Hepatocyte (in vitro differentiated cells): Measurements from ENCODE around the gene CAPN13. TPM values are rescaled to one million over a fixed set of nuclear protein-coding genes. Genes with fewer than 3 reads are reported as not detected.

ENCODE experiments used
- DNase-seq: peaks from one replicate; pipeline ENCODE4 v3.0.0-alpha.2; 2016; ENCODE audit warnings: low spot score
- H2AFZ ChIP-seq: fragments of 200-600 bp; sonication (generic); 2 replicates; pipeline ENCODE4 v1.6.0; 2016; ENCODE audit warnings: antibody characterized with exemption, mild to moderate bottlenecking
- H3K27ac ChIP-seq: fragments of 200-600 bp; sonication (generic); 2 replicates; pipeline ENCODE4 v1.5.1; 2016; ENCODE audit warnings: mild to moderate bottlenecking
- H3K27me3 ChIP-seq: fragments of 200-600 bp; sonication (generic); 2 replicates; pipeline ENCODE4 v1.6.1; 2016
- H3K36me3 ChIP-seq: fragments of 200-600 bp; sonication (generic); replicated peaks from 2 replicates; pipeline ENCODE4 v1.5.1; 2016; ENCODE audit warnings: low read depth; ENCODE audit not compliant: insufficient read depth
- H3K4me1 ChIP-seq: fragments of 200-600 bp; sonication (generic); 2 replicates; pipeline ENCODE4 v1.5.1; 2016; ENCODE audit warnings: mild to moderate bottlenecking, moderate library complexity; ENCODE audit not compliant: insufficient read depth
- H3K4me2 ChIP-seq: fragments of 200-600 bp; sonication (generic); 2 replicates; pipeline ENCODE4 v1.6.0; 2016
- H3K4me3 ChIP-seq: fragments of 200-600 bp; sonication (generic); 2 replicates; pipeline ENCODE4 v1.5.1; 2016; ENCODE audit warnings: mild to moderate bottlenecking
- H3K79me2 ChIP-seq: fragments of 200-600 bp; sonication (generic); 2 replicates; pipeline ENCODE4 v1.6.0; 2017; ENCODE audit warnings: mild to moderate bottlenecking
- H3K9me2 ChIP-seq: fragments of 200-600 bp; sonication (generic); replicated peaks from 2 replicates; pipeline ENCODE4 v1.6.0; 2017; ENCODE audit warnings: mild to moderate bottlenecking; ENCODE audit not compliant: insufficient read depth
- H3K9me3 ChIP-seq: fragments of 200-600 bp; sonication (generic); 2 replicates; pipeline ENCODE4 v1.5.1; 2016; ENCODE audit warnings: low read depth, mild to moderate bottlenecking
- H4K20me1 ChIP-seq: fragments of 200-600 bp; sonication (generic); 2 replicates; pipeline ENCODE4 v1.6.0; 2016; ENCODE audit warnings: mild to moderate bottlenecking; ENCODE audit not compliant: insufficient read depth, poor library complexity, severe bottlenecking
- EZH2 ChIP-seq: fragments of 200-600 bp; sonication (generic); IDR thresholded peaks from 2 replicates; pipeline ENCODE4 v1.6.1; 2016; ENCODE audit warnings: antibody characterized with exemption, mild to moderate bottlenecking, borderline replicate concordance
- EZH2phosphoT487 ChIP-seq: fragments of 200-600 bp; sonication (generic); IDR thresholded peaks from one replicate; pipeline ENCODE4 v1.6.1; 2018; ENCODE audit warnings: antibody characterized with exemption, mild to moderate bottlenecking, low read depth, moderate library complexity; ENCODE audit not compliant: unreplicated experiment, severe bottlenecking
- WGBS: methylation state at CpG from one replicate; pipeline ENCODE4 v1.1.6; 2016; ENCODE audit warnings: low lambda C conversion rate; ENCODE audit errors: missing lambda C conversion rate; 5-methylcytosine and 5-hydroxymethylcytosine counted together
- polyA plus RNA-seq: library from polyadenylated mRNA; unstranded; fragments of >200 nt; fragmentation: Nextera tagmentation; extraction: Ambion mirVana; gene quantifications from 2 replicates; pipeline ENCODE4 v1.2.1, GENCODE V29; 2016
- total RNA-seq: library from RNA; depleted of rRNA; stranded (reverse); fragments of >200 nt; gene quantifications from 2 replicates; pipeline ENCODE4 v1.2.3, GENCODE V29; 2014
- TF ChIP-seq, protein P1 (sequence below): fragments of 200-600 bp; sonication (generic); IDR thresholded peaks from 2 replicates; pipeline ENCODE4 v1.5.1; 2016; ENCODE audit warnings: antibody characterized with exemption, mild to moderate bottlenecking; ENCODE audit not compliant: poor library complexity

CAPN13 gene
- total and polyA plus RNA-seq, 2 experiments from 2014 or later: 5.9 to 6.0 TPM

DNA sequence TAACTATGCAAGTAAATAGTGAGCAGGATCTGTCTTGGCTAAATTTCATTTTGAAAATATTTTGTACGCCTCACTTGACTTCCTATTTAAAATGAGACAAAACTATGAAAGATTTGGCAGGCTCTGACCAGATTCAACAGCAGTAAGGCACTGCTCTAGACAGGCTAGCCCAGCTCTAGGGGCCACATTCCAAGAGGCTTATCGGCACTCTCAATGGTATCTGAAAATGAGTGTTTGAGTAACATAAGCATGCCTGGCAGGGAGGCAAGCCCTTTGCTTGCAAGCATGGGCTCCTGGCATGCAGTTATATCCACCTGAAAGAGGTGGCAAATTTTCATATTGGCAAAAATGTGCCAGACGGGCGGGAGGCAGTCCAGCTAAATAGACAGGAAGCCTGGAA, 10.5 kb downstream of the CAPN13 start:
- TF ChIP-seq EZH2 (no peak), EZH2phosphoT487 (no peak)
- TF ChIP-seq, protein P1, sequence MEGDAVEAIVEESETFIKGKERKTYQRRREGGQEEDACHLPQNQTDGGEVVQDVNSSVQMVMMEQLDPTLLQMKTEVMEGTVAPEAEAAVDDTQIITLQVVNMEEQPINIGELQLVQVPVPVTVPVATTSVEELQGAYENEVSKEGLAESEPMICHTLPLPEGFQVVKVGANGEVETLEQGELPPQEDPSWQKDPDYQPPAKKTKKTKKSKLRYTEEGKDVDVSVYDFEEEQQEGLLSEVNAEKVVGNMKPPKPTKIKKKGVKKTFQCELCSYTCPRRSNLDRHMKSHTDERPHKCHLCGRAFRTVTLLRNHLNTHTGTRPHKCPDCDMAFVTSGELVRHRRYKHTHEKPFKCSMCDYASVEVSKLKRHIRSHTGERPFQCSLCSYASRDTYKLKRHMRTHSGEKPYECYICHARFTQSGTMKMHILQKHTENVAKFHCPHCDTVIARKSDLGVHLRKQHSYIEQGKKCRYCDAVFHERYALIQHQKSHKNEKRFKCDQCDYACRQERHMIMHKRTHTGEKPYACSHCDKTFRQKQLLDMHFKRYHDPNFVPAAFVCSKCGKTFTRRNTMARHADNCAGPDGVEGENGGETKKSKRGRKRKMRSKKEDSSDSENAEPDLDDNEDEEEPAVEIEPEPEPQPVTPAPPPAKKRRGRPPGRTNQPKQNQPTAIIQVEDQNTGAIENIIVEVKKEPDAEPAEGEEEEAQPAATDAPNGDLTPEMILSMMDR: no peak
- no peaks in the 10 kb centered on the region for H3K4me1 ChIP-seq
- DNase-seq: peak; percentile 25
- H3K9me3 ChIP-seq: no peaks in the 10 kb centered on the region
- no peaks in the 10 kb centered on the region for H3K36me3 ChIP-seq
- no peak overlapping the region for H3K4me2 ChIP-seq
- no peak overlapping the region for H3K4me3 ChIP-seq
- H3K79me2 ChIP-seq: no peaks in the 10 kb centered on the region
- H2AFZ ChIP-seq: no peak overlapping the region
- no peaks in the 10 kb centered on the region for H3K9me2 ChIP-seq
- no peak overlapping the region for H3K27ac ChIP-seq
- H3K27me3 ChIP-seq: no peaks in the 10 kb centered on the region
- H4K20me1 ChIP-seq: no peaks in the 10 kb centered on the region
- 58% methylated on average over 4 of the region's 4 CpGs for WGBS

DNA sequence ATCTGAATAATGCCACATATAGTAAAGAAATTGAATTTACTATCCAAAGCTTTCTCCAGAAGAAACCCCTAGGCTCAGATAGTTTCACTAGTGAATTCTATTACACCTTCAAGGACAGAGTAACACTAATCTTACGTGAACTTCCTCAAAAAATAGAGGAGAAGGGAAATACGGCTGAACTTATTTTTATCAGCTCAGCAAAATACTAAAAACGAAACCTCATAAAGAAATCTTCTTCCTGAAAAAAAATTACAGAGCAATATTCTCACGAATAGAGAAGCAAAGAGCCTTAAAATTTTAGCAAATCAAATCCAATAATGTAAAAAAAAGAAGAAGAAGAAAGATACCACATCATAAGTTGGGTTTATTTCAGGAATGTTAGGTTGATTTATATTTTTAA, 14.7 kb downstream of the CAPN13 start:
- Histone ChIP-seq H3K9me3 (no peaks in the 10 kb centered on the region), H3K27me3 (no peaks in the 10 kb centered on the region), H3K27ac (no peak overlapping the region), H2AFZ (no peak overlapping the region), H3K9me2 (no peaks in the 10 kb centered on the region), H3K4me1 (no peaks in the 10 kb centered on the region), H3K36me3 (no peaks in the 10 kb centered on the region), H4K20me1 (no peaks in the 10 kb centered on the region), H3K79me2 (no peaks in the 10 kb centered on the region), H3K4me2 (no peak overlapping the region), H3K4me3 (no peak overlapping the region)
- 91% methylated on average over 4 of the region's 4 CpGs for WGBS
- no peak for DNase-seq
- TF ChIP-seq EZH2 (no peak), EZH2phosphoT487 (no peak)
- TF ChIP-seq, protein P1: no peak

DNA sequence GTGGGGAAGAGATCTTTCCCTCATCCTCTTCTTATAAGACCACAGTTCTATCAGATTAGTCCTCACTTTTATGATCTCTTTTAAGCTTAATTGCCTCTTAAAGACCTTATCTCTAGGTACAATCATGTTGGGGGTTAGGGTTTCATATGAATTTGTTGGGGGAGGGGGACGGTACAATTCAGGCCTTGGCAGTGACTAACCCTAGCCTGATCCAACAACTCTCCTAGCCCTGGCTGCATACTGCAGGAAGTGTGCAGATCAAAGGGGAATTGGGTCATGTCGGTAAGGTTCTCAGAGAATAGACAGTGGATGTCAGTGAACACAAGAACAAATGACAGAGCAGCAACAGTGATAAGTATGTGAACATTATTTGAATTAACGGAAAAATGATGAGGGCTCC, 16.4 kb downstream of the CAPN13 start:
- H3K27me3 ChIP-seq: no peaks in the 10 kb centered on the region
- H3K27ac ChIP-seq: no peak overlapping the region
- 54% methylated on average over 3 of the region's 3 CpGs for WGBS
- DNase-seq: no peak
- no peaks in the 10 kb centered on the region for H4K20me1 ChIP-seq
- TF ChIP-seq EZH2 (no peak), EZH2phosphoT487 (no peak)
- TF ChIP-seq, protein P1: no peak
- H3K9me3 ChIP-seq: no peaks in the 10 kb centered on the region
- H2AFZ ChIP-seq: no peak overlapping the region
- H3K36me3 ChIP-seq: no peaks in the 10 kb centered on the region
- no peaks in the 10 kb centered on the region for H3K4me1 ChIP-seq
- no peak overlapping the region for H3K4me3 ChIP-seq
- no peaks in the 10 kb centered on the region for H3K9me2 ChIP-seq
- H3K4me2 ChIP-seq: no peak overlapping the region
- H3K79me2 ChIP-seq: no peaks in the 10 kb centered on the region
